Right lobe of liver (tissue), 4 donors: ENCODE measurements around the gene LRRC8D.

Experiments
- POLR2A ChIP-seq: fragments of 450-650 bp; IDR thresholded peaks from one replicate; pipeline ENCODE4 v1.6.1; 2017; ENCODE audit warnings: antibody characterized with exemption, mild to moderate bottlenecking
- TF ChIP-seq, protein P1 (sequence below), 4 donors: fragments of 200-600 bp in 3 of 4; fragments of 450-650 bp in 1 of 4; IDR thresholded peaks; one replicate each; pipeline versions ENCODE4 v1.5.1 to v1.8.0; 2016 to 2022; ENCODE audit warnings: antibody characterized with exemption in 4 of 4, mild to moderate bottlenecking in 2 of 4
- donor health status: DM: no; HTN: no; CAD: no.
- donor health status: DM: no; HTN: no; CAD: no.
- donor health status: DM: no; HTN: yes; CAD: no.

DNA sequence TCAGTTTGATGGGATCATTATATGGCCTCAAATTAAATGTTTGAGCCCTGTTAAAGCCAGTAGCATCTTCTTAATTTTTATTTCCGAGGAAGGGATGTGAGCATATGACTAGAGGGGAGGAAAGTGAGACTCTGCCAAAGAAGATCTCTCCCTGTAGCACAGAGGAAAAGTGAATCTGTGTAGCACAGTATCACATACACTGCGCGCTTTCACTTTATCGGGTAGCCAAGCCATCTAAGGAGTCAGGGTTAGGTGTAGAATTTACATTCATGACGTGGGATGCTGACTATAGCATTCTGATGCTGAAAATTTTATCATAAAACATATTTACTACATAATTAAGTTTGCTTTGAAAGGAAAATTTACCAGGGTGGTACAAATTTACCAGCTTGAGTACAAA lies 24.0 kb downstream of the LRRC8D start:
- TF ChIP-seq, protein P1, sequence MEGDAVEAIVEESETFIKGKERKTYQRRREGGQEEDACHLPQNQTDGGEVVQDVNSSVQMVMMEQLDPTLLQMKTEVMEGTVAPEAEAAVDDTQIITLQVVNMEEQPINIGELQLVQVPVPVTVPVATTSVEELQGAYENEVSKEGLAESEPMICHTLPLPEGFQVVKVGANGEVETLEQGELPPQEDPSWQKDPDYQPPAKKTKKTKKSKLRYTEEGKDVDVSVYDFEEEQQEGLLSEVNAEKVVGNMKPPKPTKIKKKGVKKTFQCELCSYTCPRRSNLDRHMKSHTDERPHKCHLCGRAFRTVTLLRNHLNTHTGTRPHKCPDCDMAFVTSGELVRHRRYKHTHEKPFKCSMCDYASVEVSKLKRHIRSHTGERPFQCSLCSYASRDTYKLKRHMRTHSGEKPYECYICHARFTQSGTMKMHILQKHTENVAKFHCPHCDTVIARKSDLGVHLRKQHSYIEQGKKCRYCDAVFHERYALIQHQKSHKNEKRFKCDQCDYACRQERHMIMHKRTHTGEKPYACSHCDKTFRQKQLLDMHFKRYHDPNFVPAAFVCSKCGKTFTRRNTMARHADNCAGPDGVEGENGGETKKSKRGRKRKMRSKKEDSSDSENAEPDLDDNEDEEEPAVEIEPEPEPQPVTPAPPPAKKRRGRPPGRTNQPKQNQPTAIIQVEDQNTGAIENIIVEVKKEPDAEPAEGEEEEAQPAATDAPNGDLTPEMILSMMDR (IDR thresholded peaks at IDR 0.05), result no peak
- no peak for TF ChIP-seq POLR2A
